Measurements from ENCODE around the gene STAG1. TPM values are rescaled to one million over a fixed set of nuclear protein-coding genes. Genes with fewer than 3 reads are reported as not detected.

Gene STAG1
- total RNA-seq, 2 donors from 2014 or later = 26.8 to 56.4 TPM

- Histone ChIP-seq H3K4me1 (ENCODE audit: control insufficient read depth in 1 of 2, low read depth in 2 of 2) (peaks cover 0 to 4% of the 10 kb centered on the region in 2 donors), H3K27me3 (replicated peaks; ENCODE audit: insufficient read depth) (no peaks in the 10 kb centered on the region), H3K4me3 (no peak overlapping the region), H3K36me3 (no peaks in the 10 kb centered on the region), H3K9me3 (no peaks in the 10 kb centered on the region), H3K27ac (no peak overlapping the region)
- no peak for TF ChIP-seq CTCF (IDR thresholded peaks at IDR 0.05)
- no peak for ATAC-seq (ENCODE audit: insufficient number of reproducible peaks, low FRiP score, low read depth)
- no peak for DNase-seq (ENCODE audit: low spot score)
Observed at GRCh38 chr3:136604961-136605360, 147.2 kb downstream of the STAG1 start.

GRCh38 chr3:136602818-136603217 lies 149.4 kb downstream of the STAG1 start:
- Histone ChIP-seq H3K4me1 (ENCODE audit: control insufficient read depth in 1 of 2, low read depth in 2 of 2) (peaks cover 0 to 4% of the 10 kb centered on the region in 2 donors), H3K4me3 (no peak overlapping the region), H3K36me3 (no peaks in the 10 kb centered on the region), H3K27ac (no peak overlapping the region), H3K27me3 (replicated peaks; ENCODE audit: insufficient read depth) (no peaks in the 10 kb centered on the region), H3K9me3 (no peaks in the 10 kb centered on the region)
- ATAC-seq (ENCODE audit: insufficient number of reproducible peaks, low FRiP score, low read depth) (no peak), DNase-seq (ENCODE audit: low spot score) (no peak)
- no peak for TF ChIP-seq CTCF (IDR thresholded peaks at IDR 0.05)

GRCh38 chr3:136595913-136596697 lies 156.1 kb downstream of the STAG1 start:
- no peak for DNase-seq (ENCODE audit: low spot score)
- Histone ChIP-seq H3K36me3 (peaks cover 3% of the 10 kb centered on the region), H3K4me1 (ENCODE audit: control insufficient read depth in 1 of 2, low read depth in 2 of 2) (no peaks in the 10 kb centered on the region), H3K9me3 (no peaks in the 10 kb centered on the region), H3K27me3 (replicated peaks; ENCODE audit: insufficient read depth) (no peaks in the 10 kb centered on the region), H3K27ac (no peak overlapping the region), H3K4me3 (no peak overlapping the region)
- no peak for ATAC-seq (ENCODE audit: insufficient number of reproducible peaks, low FRiP score, low read depth)
- no peak for TF ChIP-seq CTCF (IDR thresholded peaks at IDR 0.05)

- Histone ChIP-seq H3K27ac (no peak overlapping the region), H3K27me3 (replicated peaks; ENCODE audit: insufficient read depth) (no peaks in the 10 kb centered on the region), H3K4me1 (ENCODE audit: control insufficient read depth in 1 of 2, low read depth in 2 of 2) (peaks cover 0 to 15% of the 10 kb centered on the region in 2 donors), H3K36me3 (no peaks in the 10 kb centered on the region), H3K9me3 (no peaks in the 10 kb centered on the region), H3K4me3 (no peak overlapping the region)
- DNase-seq (ENCODE audit: low spot score) = no peak
- ATAC-seq (ENCODE audit: insufficient number of reproducible peaks, low FRiP score, low read depth) = no peak
- TF ChIP-seq CTCF (IDR thresholded peaks at IDR 0.05) = no peak
Observed at GRCh38 chr3:136586580-136586979, 165.6 kb downstream of the STAG1 start.

GRCh38 chr3:136584728-136585127 lies 167.4 kb downstream of the STAG1 start:
- H3K27ac ChIP-seq = no peak overlapping the region
- no peak for DNase-seq (ENCODE audit: low spot score)
- H3K4me3 ChIP-seq = no peak overlapping the region
- H3K27me3 ChIP-seq (replicated peaks; ENCODE audit: insufficient read depth) = no peaks in the 10 kb centered on the region
- no peaks in the 10 kb centered on the region for H3K36me3 ChIP-seq
- peaks cover 0 to 15% of the 10 kb centered on the region in 2 donors for H3K4me1 ChIP-seq (ENCODE audit: control insufficient read depth in 1 of 2, low read depth in 2 of 2)
- TF ChIP-seq CTCF (IDR thresholded peaks at IDR 0.05) = no peak
- H3K9me3 ChIP-seq = no peaks in the 10 kb centered on the region
- no peak for ATAC-seq (ENCODE audit: insufficient number of reproducible peaks, low FRiP score, low read depth)
